Small intestine (tissue), 7 donors: ENCODE data around the gene ACSF3. TPM values are rescaled to one million over a fixed set of nuclear protein-coding genes. Genes with fewer than 3 reads are reported as not detected.

ENCODE experiments used
- DNase-seq, 2 donors: peaks; one replicate each; pipeline versions ENCODE4 v3.0.0 to v3.0.0-alpha.2; 2013
- FAIRE-seq: peaks from 2 replicates; lab custom pipeline; 2012; peaks lifted over from hg19 to GRCh38; lab: Jason Lieb, UNC
- H3K27ac ChIP-seq, 3 donors: one replicate each; pipeline ENCODE4 v1.5.1; 2013; ENCODE audit warnings: low read length in 2 of 3, mild to moderate bottlenecking in 2 of 3, control low read depth in 1 of 3, inconsistent platforms in 1 of 3, low read depth in 1 of 3, moderate library complexity in 1 of 3
- H3K27me3 ChIP-seq, 3 donors: one replicate each; pipeline ENCODE4 v1.6.1; 2013; ENCODE audit warnings: low read length in 3 of 3, inconsistent platforms in 1 of 3; ENCODE audit not compliant: control insufficient read depth in 3 of 3, insufficient read depth in 3 of 3
- H3K36me3 ChIP-seq, 3 donors: one replicate each; pipeline ENCODE4 v1.6.1; 2013; ENCODE audit warnings: low read length in 3 of 3, inconsistent platforms in 1 of 3, low read depth in 1 of 3, mild to moderate bottlenecking in 1 of 3, moderate library complexity in 1 of 3; ENCODE audit not compliant: control insufficient read depth in 3 of 3, insufficient read depth in 2 of 3
- H3K4me1 ChIP-seq, 3 donors: one replicate each; pipeline ENCODE4 v1.6.1; 2013; ENCODE audit warnings: low read length in 2 of 3, inconsistent platforms in 1 of 3, low read depth in 1 of 3, mild to moderate bottlenecking in 1 of 3, moderate library complexity in 1 of 3; ENCODE audit not compliant: control insufficient read depth in 3 of 3, insufficient read depth in 2 of 3
- H3K4me3 ChIP-seq, 3 donors: one replicate each; pipeline ENCODE4 v1.5.1; 2013; ENCODE audit warnings: low read length in 3 of 3, control low read depth in 1 of 3, inconsistent platforms in 1 of 3, low read depth in 1 of 3, mild to moderate bottlenecking in 1 of 3, moderate library complexity in 1 of 3
- H3K9me3 ChIP-seq, 2 donors: one replicate each; pipeline ENCODE4 v1.6.1; 2013; ENCODE audit warnings: low read depth in 1 of 2, low read length in 1 of 2; ENCODE audit not compliant: control insufficient read depth in 2 of 2, insufficient read depth in 1 of 2
- WGBS, 3 donors: extraction: QIAGEN DNeasy Blood & Tissue Kit; methylation state at CpG; one replicate each; pipeline ENCODE4 v1.1.7; 2013; 5-methylcytosine and 5-hydroxymethylcytosine counted together
- polyA plus RNA-seq, 4 donors: library from polyadenylated mRNA; stranded (reverse) in 3 of 4; unstranded in 1 of 4; fragments of 200-250 nt in 3 of 4; fragments of 120-200 nt in 1 of 4; gene quantifications; one replicate each; pipeline versions ENCODE4 v1.2.1 to v1.2.3, GENCODE V29; 2013
- donor health status: healthy with polysubstance abuse.
- donor health status: control.
- donor health status: control.
- donor health status: Bipolar disorder and iron deficiency.
- donor health status: healthy.

ACSF3 gene
- polyA plus RNA-seq, 4 donors, result 35.3 to 93.7 (median 58.7) TPM

DNA sequence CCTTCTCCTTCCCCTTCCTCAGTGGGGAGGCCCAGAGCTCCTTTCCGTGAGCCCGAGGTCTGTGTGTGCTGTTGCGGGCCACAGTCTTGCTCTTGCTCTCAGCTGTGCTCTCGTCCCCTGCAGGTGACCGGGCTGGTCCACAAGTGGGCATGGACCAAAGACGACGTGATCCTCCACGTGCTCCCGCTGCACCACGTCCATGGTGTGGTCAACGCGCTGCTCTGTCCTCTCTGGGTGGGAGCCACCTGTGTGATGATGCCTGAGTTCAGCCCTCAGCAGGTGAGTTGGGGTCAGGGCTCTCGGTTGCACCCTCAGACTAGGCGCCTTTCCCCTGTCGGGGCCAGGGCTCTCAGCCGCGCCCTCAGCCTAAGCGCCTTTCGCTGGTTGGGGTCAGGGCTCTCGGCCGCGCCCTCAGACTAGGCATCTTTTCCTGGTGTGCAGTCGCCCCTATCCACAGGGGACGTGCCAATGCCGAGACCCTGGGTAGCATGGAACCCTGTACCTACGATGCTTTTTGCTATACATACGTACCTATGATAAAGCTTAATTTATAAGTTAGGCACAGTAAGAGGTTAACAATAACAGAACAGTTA, 8.9 kb downstream of the ACSF3 start:
- no peaks in the 10 kb centered on the region for H3K27me3 ChIP-seq
- H3K9me3 ChIP-seq, result no peaks in the 10 kb centered on the region
- peak in 1 of 2 donors; percentile 46 for DNase-seq
- peak overlapping the region; percentile 75 to 89 (median 89) for H3K27ac ChIP-seq
- peaks cover 3 to 83% (median 12%) of the 10 kb centered on the region in 3 donors for H3K36me3 ChIP-seq
- WGBS, 3 donors, result 23 to 70% (median 59%) methylated on average over 26 to 27 of the region's 27 CpGs
- FAIRE-seq, result no peak
- peaks cover 4 to 62% (median 29%) of the 10 kb centered on the region in 3 donors for H3K4me1 ChIP-seq
- H3K4me3 ChIP-seq, result peak overlapping the region in 1 of 3 donors; percentile 3

DNA sequence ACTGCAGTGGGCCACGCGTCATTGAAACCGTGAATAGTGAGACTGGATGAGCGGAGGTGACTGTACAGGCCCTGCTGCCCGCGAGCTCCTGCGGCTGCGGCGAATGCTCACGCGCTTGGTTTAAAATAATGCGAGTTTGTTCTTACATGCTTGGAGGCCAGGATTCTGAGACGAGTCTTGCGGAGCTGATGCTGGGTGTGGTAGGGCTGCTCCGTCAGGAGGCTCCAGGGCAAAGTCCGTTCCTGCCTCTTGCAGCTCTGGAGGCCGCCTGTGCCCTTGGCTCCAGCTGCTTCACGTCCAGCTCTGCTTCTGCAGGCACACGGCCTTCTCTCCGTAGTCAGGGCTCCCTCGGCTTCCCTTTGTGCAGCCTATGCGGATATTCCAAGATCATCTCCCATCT, 9.5 kb downstream of the ACSF3 start:
- FAIRE-seq (no peak), DNase-seq (peak; percentile 95 to 96)
- Histone ChIP-seq H3K4me1 (peaks cover 4 to 57% (median 26%) of the 10 kb centered on the region in 3 donors), H3K9me3 (no peaks in the 10 kb centered on the region), H3K4me3 (no peak overlapping the region), H3K36me3 (peaks cover 3 to 84% (median 12%) of the 10 kb centered on the region in 3 donors), H3K27me3 (no peaks in the 10 kb centered on the region), H3K27ac (peak overlapping the region; percentile 75 to 89 (median 89))
- 20 to 76% (median 34%) methylated on average over 22 of the region's 22 CpGs for WGBS, 3 donors

DNA sequence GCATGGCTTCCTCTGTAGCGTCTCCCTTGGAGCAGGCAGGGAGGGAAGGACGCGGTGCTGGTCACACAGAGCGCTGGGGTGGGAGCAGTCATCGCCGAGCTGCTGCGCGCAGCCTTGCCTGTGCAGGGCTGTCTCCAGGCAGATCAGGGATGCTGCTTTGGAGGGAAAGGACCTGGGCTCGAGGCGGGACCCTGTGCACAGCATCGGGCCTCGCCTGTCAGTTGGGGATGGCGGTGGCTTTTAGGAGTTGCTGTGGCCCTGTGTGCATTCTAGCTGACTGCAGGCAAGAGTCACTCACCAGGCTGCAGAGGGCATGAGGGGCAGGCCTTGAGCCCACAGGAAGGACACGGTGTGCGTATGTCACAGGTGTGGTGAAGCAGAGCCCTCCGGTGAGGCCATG, 10.1 kb downstream of the ACSF3 start:
- no peak overlapping the region for H3K4me3 ChIP-seq
- peak overlapping the region; percentile 75 to 89 (median 75) for H3K27ac ChIP-seq
- H3K4me1 ChIP-seq, result peaks cover 4 to 50% (median 25%) of the 10 kb centered on the region in 3 donors
- DNase-seq (no peak), FAIRE-seq (no peak)
- H3K9me3 ChIP-seq, result no peaks in the 10 kb centered on the region
- 66 to 86% (median 77%) methylated on average over 15 to 16 of the region's 16 CpGs for WGBS, 3 donors
- no peaks in the 10 kb centered on the region for H3K27me3 ChIP-seq
- H3K36me3 ChIP-seq, result peaks cover 3 to 82% (median 12%) of the 10 kb centered on the region in 3 donors

DNA sequence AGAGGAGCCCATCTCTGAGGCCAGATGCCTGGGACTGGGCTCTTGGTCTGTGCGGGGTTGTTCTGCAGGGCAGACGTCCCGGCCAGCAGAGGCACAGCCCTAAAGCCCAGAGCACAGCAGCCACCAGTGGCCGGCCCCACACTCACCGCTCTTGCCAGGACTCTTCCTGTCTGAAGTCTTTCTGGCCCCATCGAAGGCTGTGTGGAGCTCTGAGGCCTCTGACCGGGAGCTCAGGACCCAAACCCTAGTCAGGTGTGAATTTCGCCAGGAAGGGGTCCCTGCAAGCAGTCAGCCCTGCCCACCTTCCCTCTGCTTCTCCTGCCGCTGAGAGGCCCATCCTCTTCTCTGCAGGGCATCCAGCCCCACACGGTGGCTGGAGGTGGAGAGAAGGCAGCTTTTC, 10.7 kb downstream of the ACSF3 start:
- WGBS, 3 donors, result 81 to 91% (median 85%) methylated on average over 10 of the region's 10 CpGs
- DNase-seq (no peak), FAIRE-seq (no peak)
- no peak overlapping the region for H3K4me3 ChIP-seq
- peak overlapping the region in 1 of 3 donors; percentile 75 for H3K27ac ChIP-seq
- H3K9me3 ChIP-seq, result no peaks in the 10 kb centered on the region
- H3K4me1 ChIP-seq, result peaks cover 0 to 45% (median 20%) of the 10 kb centered on the region in 3 donors
- H3K36me3 ChIP-seq, result peaks cover 3 to 79% (median 12%) of the 10 kb centered on the region in 3 donors
- H3K27me3 ChIP-seq, result no peaks in the 10 kb centered on the region

DNA sequence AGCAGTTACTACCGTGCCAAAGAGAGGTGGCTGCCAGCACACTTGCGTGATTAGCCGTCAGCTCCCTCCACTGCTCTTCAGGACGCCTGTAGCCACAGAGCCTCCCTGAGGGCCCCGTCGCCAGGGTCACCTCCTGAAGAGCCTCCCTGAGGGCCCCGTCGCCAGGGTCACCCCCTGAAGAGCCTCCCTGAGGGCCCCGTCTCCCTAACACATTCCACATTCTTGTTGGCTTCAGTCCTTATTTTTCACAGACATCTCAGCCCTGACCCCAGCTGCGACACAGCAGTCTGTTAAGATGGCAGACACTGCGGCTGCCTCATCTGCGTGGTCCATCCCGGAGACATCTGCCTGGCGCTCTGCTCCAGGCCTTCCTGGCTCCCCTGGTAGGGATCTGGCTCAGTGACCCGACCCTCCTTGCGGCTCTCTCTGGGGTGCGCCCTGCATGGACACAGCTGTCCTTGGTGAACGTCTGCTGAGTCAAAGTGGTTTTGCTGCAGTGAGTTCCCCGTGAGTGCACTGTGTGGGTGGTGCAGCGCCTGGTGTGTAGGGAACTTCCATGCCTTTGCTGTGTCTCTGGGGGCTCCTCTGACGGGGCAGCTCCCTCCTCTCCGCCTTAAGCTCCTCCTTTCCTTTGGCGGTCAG, 11.4 kb downstream of the ACSF3 start:
- Histone ChIP-seq H3K4me3 (no peak overlapping the region), H3K4me1 (peaks cover 0 to 38% (median 18%) of the 10 kb centered on the region in 3 donors), H3K36me3 (peaks cover 3 to 81% (median 12%) of the 10 kb centered on the region in 3 donors), H3K9me3 (no peaks in the 10 kb centered on the region), H3K27me3 (no peaks in the 10 kb centered on the region), H3K27ac (no peak overlapping the region)
- FAIRE-seq (no peak), DNase-seq (no peak)
- WGBS, 3 donors, result 80 to 87% (median 86%) methylated on average over 23 of the region's 23 CpGs

DNA sequence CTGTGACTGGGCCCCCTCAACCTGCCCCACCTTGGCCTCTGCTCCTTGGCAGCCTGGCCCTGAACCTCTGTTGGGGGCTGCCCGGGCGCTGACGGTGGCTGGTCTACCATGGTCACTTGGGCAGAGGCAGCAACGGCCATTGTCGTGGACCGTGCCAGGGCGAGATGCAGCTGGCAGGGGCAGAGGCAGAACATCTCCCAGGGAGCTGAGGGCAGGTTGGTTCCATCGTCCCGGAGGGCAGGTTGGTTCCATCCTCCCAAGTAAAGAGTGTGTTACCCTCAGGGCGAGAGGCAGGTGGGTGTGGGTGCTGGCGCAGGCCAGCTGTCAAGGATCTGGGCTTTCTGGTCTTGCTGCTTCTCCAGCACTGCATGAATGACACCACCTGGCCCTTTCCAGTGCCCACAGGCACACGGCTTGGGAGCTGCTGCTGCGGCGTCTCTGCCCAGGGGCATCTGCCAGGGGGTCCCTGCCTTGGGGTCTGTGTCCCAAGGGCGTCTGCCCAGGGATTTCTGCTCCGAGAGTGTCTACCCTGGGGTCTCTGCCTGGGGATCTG, 12.0 kb downstream of the ACSF3 start:
- no peaks in the 10 kb centered on the region for H3K27me3 ChIP-seq
- peaks cover 0 to 32% (median 15%) of the 10 kb centered on the region in 3 donors for H3K4me1 ChIP-seq
- H3K27ac ChIP-seq, result no peak overlapping the region
- H3K4me3 ChIP-seq, result no peak overlapping the region
- peaks cover 3 to 75% (median 12%) of the 10 kb centered on the region in 3 donors for H3K36me3 ChIP-seq
- no peak for DNase-seq
- 92 to 95% (median 94%) methylated on average over 16 of the region's 16 CpGs for WGBS, 3 donors
- no peak for FAIRE-seq
- H3K9me3 ChIP-seq, result no peaks in the 10 kb centered on the region

DNA sequence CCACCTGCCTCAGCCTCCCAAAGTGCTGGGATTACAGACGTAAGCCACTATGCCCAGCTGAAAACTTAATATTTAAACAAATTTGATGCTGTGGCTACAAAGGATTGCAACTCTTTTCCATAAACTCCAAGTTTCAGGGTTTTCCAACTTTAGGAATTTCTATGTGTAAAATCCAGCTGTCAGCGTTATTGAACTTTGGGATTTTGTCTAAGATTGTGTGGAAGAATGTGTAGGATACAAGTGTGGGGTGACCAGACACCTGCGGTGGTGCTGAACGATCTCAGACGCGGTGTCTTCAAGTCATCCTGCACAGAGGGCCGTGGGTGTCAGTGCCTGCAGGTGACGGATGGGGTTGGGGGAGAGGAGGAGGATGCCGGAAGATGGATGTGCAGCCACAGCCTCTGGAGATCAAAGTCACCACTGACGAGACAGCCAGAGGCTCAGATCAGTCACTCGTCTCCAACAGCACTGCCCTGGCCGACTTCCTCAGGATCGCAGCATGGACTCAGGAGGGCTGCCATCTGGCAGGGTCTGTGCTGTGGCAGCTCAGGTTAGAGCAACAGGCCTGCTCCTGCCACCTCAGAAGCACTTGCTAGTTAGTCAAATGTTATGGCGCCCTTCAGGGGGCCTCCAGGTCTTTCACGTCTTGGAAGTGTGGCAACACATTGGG, 13.0 kb downstream of the ACSF3 start:
- H3K4me1 ChIP-seq, result peaks cover 0 to 22% (median 11%) of the 10 kb centered on the region in 3 donors
- DNase-seq, result no peak
- peaks cover 3 to 72% (median 8%) of the 10 kb centered on the region in 3 donors for H3K36me3 ChIP-seq
- no peaks in the 10 kb centered on the region for H3K9me3 ChIP-seq
- no peak overlapping the region for H3K27ac ChIP-seq
- 78 to 93% (median 87%) methylated on average over 14 to 15 of the region's 15 CpGs for WGBS, 3 donors
- no peaks in the 10 kb centered on the region for H3K27me3 ChIP-seq
- H3K4me3 ChIP-seq, result no peak overlapping the region
- FAIRE-seq, result no peak

DNA sequence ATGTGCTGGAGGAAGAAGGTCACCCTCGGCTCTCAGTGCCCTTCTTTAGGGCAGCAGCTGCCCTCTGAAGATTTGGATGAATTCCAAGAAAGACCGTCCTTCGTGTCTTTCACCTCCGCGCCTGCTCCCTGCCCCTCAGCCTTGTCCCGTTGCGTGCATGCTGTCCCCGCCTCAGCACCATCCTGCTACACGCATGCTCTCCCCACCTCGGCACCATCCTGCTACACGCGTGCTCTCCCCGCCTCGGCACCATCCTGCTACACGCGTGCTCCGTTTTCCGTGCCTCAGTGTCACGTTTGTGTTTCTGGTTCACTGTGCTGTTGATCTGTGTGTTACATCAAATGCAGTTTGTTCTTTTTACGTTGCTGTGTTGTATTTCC, 13.5 kb downstream of the ACSF3 start:
- H3K27me3 ChIP-seq, result no peaks in the 10 kb centered on the region
- no peak overlapping the region for H3K4me3 ChIP-seq
- no peaks in the 10 kb centered on the region for H3K9me3 ChIP-seq
- H3K4me1 ChIP-seq, result peaks cover 0 to 17% (median 5%) of the 10 kb centered on the region in 3 donors
- WGBS, 3 donors, result 92 to 94% (median 94%) methylated on average over 17 to 20 of the region's 20 CpGs
- no peak for FAIRE-seq
- no peak for DNase-seq
- peaks cover 5 to 71% (median 8%) of the 10 kb centered on the region in 3 donors for H3K36me3 ChIP-seq
- no peak overlapping the region for H3K27ac ChIP-seq
